Middle frontal gyrus (tissue), 1 donor: ENCODE data around the gene NPB.

Source experiments
- DNase-seq: peaks from one replicate; pipeline ENCODE4 v3.0.0-alpha.2; 2015; ENCODE audit warnings: low spot score; ENCODE audit errors: extremely low spot score

The NPB gene

DNA sequence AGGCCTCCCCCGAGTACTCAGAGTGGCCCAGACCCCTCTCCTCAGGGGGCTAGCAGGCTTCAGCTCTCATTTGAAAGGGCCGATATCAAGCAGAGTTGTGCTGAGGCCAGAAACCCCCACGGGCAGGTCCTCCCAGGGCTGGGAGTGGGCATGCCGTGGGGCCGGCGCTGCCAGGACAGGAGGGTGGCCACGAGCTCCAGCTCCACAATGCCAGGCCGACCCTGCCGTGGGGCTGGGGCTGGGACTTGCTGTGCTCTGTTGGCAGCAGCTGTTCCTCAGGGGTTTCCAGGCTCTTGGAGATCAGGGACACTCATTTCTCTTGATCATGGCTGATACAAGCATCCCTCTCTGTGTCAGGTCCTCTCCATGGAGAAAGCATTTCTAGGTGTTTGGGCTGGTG is 3.2 kb upstream of the NPB start:
- DNase-seq, result no peak

DNA sequence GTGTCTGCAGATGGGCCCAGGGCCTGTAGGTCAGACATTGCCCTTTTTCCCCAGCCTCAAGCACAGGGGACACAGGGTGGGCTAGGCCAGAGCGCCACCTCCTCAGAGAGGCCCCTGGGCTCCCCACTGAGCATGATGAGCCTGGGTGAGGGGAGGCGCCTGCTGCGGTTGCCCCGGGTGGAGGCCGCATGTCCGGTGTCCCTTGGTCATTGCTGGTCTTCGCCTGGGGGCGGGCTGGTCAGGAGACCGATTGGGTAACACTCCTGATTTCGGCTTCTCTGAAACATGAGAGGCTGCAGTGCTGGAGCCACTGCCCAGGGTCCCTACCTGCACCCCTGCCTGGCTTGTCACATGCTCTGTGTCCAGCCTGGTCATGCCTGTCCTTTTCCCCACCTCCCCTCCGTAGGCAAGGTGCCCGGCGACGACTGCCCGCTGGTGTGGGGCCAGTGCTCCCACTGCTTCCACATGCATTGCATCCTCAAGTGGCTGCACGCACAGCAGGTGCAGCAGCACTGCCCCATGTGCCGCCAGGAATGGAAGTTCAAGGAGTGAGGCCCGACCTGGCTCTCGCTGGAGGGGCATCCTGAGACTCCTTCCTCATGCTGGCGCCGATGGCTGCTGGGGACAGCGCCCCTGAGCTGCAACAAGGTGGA is 2.4 kb upstream of the NPB start:
- no peak for DNase-seq

DNA sequence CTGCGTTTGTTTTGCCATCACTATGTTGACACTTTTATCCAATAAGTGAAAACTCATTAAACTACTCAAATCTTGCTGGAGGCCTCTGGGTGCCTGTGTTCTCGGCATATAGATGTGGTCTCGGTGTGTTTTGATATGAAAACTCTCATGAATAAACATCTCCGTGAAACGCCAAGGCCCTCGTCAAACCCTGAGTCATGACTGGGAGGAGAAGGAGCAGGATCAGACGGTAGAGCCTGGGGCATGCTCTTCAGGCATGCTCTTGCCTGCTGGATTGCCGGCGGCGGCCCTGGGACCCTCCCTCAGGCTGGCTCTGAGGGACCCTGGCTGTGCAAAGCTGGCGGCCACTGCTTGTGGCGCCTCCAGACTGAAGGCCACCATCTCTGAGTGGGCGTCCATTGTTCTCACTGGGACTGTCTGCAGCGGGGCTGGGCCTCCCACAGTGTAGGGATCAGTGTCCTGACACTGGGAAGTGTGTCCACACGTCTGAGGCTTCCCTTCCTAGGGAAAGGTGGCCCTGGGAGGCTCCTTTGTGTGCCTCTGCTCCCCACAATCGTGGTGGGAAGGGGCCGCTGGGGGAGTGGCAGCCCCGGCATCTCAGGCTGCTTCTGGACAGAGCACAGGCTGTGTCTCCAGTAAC is 1.7 kb upstream of the NPB start:
- DNase-seq, result no peak

DNA sequence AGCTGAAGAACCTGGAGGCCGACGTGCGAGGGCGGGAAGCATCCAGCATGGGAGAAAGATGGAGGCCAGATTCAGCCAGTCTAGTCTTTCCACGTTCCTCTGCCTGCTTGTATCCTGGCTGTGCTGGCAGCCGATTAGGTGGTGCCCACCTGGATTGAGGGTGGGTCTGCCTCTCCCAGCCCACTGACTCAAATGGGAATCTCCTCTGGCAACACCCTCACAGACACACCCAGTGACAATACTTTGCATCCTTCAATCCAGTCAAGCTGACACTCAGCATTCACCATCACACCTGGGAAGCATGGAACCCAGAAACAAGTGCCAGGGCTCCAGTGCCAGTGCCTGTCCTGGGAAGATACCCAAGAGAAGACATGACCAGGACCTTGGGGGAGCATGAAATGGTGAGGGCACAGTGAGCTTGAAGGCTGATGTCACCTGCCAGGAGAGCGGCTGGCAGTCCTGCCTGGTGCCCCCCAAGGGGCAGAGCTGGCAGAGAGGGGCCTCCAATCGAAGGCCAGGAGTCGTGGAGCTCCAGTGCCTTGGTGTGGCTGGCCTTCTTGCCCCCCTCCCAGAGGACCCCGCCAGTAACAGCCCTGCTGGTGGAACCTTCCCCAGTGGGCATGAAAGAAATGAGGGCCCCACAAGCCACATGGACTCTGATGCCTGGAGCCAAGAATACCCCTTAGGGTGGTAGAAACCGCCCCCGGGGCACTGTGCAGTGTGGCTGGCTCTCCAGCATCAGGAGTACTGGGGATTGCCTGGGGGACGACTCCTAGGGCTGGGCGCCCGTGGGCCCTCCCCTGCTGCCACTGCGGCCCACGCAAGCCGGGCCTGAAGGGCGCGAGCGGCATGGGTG is 643 bp upstream of the NPB start:
- no peak for DNase-seq

DNA sequence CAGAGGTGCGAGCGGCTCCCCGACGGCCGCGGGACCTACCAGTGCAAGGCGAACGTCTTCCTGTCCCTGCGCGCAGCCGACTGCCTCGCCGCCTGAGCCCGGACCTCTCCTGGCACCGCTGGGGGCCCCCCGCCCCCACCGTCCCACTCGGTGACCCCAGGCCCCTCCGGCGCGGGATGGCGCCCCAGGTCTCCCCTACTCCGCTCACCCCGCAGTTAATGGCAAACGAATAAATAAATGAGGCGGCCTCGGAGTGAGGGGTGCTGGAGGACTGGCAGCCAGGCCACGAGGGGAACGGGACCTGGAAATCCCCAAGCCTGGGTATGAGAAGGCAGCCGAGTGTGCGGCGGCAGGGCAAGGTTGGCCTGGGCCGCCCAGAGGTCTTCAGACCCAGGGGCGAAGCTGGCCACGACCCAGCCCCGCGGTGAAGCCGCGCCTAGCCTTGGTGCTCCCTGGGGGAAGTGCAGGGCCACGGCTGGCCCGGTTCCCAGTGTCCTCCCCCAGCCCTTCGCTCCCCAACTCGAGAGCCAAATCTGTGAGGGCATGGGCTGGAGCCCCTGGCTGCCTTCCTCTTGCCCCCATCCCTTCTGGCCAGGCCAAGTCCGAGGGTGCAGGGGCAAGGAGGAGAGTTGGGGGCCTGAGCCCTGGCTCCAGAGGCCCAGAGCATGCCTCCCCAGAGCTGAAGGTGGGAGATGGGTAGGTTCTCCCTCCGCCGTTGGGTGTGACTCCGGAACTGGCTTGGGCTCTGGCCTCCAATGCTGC is 796 bp downstream of the NPB start:
- no peak for DNase-seq

DNA sequence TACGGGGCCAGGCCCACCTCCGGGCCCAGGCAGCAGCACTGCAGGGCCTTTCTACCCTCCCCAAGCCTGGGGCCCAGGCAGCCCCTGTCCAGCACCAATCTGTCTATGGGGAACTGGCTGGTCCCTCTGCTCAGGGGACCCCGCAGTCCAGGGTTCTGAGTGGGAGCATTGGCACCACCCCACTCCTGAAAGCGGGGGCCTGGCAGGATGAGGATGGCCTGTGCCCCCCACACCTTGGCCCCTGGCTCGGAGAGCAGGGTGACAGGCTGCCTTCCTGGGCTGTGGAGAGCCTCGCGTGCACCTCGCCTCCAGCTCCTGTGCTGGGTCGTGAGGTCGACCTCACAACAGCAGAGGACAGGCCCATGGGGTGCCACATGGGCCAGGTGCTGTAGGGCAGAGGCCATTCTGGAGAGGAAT is 1.4 kb downstream of the NPB start:
- no peak for DNase-seq

DNA sequence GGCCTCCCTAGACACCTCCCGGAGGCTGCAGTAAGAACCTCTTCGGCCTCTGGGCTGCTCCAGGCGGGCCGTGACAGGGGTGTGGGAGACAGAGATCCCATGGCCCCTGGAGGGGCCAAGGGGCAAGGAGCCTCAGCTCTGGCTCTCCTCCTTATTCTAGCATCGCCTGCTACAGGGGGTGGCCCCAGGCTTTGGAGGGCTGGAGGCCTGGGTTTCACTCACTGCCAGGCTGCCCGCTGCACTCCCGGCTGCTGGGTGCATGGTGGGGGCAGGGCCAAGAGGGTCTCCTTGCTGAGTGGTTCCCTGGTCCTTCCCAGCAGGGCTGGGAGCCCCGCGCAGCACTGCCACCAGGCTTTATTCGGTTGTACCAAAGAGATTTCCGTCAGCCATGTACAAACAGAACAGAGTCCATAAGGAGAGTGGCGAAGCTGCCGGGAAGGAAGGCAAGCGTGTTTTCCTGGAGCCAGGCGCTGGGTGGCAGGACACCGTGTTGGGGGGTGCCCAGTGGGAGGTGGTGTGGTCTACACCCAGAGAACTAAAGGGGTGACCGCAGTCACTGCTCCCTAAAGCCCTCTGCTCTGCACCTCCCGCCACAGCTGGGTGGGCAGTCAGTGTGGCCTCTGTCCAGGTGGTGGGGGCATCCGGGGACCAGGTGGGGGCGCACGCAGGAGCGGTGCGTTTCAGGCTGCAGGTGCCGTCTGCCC is 2.0 kb downstream of the NPB start:
- no peak for DNase-seq

DNA sequence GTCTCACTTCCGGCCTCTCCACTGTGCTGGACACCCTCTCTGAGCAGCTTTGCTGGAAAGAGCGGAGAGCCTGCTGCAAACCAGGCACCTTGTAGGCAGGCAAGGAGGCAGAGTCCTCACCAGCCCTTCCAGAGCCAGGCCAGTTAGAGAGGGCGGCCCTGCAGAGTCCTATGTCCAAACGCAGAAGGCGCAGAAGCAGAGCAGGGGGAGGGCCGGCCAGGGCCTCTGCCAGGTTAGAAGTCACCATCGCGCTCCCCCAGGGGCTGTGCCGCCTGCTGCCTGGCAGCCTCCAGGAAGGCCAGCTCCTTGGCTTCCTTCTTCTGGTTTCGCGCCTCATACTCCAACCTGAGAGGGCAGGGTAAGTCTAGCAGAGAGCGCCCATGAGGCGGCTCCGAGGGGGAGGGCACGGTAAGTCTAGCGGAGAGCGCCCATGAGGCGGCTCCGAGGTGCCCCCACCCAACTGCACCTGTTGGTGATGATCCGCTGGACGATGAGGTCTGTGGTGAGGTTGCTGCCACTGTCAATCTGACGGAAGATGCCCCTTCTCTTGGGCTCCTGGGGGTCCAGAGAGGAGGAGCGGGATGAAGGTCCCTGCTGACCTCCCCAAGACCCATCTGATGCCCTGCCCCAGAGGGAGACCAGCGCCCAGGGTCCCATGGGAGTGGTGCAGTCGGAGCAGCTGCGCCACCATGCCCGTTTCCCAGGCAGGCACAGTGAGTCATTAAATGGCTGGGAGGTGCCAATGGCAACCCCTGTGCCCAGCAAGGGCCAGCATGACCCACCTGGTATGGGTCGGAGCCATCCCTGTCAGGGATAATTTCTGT is 2.8 kb downstream of the NPB start:
- no peak for DNase-seq

DNA sequence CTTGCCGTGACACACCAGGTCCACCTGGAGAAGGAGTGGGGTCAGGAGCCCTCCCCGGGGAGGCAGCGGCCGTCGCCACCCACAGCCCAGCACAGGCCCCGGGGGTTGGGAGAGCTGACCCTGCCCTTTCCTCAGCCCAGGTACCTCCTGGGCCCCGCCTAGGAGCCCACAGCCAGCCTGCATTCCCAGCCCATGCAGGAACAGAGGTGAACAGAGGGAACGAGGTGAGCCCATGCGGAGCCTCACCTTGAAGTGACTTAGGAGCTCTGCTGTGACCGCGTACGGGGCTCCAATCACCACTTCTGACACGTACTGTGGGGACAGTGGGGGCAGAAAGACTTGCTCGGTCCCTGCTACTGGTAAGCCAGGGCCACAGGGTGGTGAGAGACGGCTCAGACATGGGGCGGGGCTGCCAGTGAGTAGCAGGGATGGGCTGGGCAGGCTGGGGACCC is 3.4 kb downstream of the NPB start:
- DNase-seq, result no peak

DNA sequence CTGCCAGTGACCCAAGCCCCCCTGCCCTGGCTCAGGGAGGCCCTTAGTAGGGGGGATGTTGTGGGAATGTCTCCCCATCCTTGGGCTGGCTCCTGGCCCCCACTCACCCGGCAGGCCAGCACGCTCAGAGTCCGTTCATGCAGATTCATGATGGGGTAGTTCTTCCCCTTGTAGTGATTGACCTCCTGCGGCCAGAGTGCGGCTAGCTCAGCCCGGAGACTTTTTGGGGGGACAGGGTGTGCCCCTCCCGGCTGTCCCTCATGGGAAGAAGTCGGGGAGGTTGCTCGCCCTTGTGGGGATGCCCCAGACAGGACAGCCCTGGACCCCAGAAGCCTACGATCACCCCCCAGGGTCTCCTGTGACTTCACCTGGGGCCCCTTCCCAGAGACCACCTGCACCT is 4.0 kb downstream of the NPB start:
- no peak for DNase-seq

DNA sequence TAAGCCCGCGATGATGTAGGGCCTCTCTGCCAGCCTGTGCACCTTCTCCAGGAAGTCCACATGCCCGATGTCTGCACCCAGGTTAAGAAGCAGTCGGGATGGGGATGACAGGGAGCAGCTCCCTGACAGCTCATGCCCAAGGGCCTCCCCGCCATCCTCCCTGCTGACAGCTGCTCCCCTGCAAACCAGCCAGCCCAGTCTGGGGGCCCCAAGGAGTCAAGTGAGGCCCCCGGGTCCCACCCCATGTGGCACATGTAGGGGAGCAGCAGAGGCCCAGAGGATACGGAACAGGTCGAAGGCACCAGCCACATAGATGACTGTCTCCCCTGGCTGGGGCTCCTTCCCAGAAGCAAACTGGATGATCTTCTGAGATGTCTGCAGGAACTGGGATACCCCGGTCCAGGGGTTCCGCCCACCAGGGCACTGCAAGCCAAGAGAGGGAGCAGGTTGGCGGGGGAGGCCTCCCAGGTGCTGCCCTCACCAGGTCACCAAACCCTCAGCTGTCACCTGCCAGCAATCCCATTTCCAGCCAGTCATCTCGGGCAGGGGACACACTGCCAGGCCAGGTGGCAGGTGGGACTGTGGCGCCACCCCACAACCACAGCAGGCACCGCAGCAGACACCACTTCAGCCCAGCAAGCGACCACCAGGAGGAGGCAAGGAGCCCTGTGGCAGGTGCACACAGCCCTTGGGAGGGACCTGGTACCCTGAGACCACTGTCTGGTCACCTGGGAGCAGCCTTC is 4.6 kb downstream of the NPB start:
- no peak for DNase-seq

DNA sequence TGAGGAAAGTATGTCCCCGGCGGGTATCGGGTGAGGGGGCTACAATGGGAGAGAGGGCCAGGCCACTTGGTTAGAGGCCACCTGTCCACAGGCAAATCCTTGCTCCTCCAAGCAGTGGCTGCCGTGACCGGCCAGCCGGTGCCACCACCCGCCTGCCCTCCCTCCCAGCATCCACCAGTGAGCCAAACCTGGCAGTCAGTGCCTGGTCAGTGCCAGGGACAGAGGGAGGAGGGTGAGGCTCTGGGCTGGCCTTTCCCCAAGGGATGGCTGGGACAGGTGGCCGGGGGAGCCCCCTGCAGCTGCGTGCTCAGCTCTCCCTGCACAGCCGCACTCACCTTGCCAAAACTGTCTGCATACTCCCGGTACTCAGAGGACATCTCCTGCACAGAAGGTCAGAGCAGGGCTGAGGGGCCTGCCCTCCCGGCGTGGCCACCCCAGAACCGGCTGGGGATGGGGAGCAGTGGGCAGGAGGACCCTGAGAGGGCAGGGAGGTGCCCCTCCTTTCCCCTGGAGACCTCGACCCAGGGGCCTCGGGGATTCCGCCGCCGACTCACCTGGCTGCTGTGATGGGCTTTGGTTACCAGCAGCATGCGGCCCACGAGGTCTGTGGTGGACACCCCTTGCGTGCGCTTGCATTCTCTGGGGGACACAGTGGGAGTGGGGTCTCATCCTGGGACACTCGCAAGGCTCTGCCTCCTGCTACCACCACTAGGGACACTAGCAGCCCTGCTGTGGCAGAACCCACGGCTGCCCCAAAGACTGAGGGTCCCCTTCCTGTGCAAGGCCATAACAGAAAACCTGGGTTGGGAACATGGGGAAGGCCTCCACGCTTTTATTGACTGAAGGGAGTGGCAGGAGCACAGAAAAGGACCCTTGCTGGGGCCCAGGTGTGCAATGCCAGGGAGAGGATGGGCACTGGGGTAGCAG is 5.4 kb downstream of the NPB start:
- no peak for DNase-seq

DNA sequence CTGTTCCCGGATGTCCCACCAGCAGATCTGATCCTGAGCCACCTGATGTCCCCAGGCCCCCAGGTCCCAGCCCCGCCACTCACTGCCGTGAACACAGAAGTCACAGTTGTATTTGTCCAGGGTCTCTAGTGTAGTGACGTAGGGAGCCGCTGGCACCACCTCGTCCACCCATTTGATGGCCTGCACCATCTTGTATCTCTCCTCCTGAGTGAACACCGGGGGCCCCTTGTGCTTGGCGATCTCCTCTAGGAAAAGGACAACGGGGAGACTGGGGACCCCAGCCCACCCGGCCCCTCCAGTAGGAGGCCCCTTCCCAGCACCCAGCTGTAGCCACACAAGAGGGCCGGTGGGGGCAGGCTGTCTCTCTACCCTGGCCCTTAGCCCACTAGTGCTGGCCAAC is 6.8 kb downstream of the NPB start:
- DNase-seq, result no peak

DNA sequence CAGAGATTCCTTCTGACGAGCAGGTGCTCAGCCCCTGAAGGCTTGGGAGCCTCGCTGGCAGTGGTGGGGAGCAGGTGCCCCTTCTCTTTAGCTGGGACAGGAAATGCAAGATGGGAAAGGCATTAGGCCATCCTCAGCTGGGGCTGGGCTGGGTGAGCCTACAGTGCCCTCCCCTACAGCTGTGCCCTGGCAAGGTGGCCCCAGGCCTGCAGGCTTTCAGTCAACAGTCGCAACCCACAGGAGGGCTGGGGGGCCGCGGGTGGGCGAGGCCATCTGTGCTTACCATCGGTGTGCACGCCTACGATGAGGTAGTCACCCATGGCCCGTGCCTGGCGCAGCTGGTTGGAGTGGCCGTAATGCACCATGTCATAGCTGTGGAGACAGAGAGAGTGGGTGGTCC is 7.2 kb downstream of the NPB start:
- DNase-seq, result no peak

DNA sequence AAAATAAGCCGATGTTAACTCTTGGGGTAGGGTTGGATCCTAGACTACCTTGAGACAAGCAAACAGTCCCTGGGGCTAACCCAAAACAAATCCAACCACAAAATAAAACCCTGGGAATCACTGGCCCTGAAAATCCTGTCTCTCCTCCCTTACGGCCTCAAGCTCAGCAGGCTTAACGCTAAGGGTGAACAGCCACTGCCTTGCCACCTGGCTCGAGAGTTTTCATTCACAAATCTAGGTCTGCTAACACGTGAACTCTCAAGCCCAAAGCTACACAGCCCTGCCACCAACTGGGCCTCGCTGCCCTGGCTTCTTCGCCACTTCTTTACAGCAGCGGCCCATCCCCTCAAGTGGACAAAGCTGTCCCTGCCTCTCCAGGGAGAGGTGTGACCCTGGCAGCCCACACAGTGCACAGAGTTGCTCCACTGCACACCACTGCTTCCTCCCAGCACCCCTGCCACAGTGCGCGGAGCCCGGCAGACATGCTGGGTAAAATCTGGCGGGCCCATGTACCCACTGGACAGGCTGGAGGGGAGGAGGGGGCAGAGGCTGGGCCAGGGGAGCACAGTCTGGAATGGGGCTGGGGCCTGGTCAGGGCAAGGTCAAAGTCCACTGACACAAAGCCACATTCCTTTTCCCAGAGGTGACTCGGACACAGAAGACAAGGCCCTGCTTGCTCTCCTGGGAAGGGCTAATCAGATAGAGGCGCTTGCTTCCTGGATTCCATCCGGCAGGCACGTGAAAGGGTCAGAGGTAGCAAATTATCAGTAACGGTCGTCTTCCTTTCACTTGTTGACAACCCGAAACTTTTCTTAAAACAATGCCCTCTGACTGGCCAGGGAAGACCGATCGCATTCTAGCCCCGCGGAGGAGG is 8.2 kb downstream of the NPB start:
- no peak for DNase-seq

DNA sequence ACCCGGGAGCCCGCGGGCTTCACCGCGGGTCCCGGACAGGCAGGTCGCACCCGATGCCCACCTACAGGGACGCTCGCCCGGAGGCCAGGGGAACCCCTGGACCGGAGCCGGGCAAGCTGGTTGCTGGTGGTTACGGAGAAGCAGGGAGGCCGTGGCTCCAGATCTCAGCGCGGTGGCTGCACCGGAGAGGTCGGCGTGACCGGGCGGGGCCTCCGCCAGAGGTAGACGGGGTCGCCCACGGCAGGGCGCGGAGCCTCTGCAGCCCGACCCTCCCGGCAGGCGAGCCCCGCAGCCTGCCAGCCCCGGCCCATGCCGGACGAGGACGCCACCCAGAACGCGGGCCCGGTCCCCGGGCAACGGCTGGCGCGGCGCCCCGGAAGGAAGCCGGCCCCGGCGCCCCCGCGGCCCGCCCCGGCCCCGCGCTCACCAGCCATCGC is 8.8 kb downstream of the NPB start:
- no peak for DNase-seq

DNA sequence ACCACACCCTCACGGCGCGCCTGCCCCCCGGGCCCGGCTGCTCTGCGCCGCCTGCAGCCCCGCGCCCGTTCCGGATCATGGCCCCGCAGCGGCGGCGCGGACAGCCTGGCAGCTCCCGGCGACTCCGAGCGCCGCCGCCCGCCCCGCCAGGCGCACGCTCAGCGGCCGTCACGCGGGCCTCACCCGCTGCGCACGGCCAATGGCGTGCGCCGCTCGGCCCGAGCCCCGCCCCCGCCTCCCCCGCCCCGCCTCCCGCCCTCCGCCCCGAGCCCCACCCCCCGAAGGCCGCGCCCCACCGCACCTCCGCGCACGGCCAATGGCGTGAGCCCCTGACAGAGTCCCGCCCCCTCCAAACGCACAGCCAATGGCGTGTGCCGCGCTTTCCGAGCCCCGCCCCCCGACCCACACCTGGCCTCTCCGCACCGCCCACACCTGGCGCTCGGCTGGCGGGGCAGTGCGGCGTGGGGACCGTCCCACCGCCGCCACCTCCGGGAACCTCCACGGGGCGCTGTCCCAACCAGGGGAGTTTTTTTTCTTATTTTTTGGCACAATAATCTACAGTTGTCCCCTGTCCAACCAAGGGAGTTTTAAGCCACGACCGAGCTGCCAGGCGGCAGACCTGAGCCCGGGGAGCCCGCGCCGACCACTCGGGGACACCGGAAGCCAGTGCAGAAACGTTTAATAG is 9.4 kb downstream of the NPB start, which contains the start of gene PCYT2:
TSS of gene PCYT2 (minus strand) at position 123 of the 685 bp plus-strand sequence. CDS start at position 79, 44 bp downstream.
- peak; percentile 73 for DNase-seq
